Measurements from ENCODE around the gene EXOC3L4. TPM values are rescaled to one million over a fixed set of nuclear protein-coding genes. Genes with fewer than 3 reads are reported as not detected.

Gene EXOC3L4
- total RNA-seq, 2 donors from 2014 or later = 0.27 to 2.0 TPM

DNA sequence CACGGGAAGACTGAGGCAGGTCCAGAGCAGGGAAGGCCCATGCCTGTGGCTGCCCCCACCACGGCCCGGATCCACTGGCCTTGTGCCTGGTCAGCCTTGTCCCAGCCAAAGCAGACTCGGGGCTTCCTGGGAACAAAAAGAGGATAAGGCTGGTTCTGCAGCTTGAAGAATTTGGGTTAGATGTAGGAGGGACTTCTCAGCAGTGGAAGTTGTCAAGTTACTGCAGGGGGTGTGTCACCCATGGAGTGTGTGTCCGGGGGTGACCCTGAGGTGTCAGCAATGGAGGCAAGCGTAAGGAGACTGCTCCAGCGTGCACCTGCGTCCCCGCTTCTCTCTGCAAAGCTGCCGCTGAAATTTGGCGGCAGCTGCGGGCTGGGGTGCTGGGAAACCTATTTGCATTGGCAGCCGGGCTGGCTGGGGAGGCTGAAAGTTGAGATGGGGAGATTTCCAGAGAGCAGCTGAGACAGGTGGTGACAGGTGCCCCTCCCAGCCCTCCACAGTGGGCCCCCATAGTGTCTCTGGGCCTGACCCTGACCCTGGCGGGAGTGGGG lies 16.2 kb downstream of the EXOC3L4 start:
- TF ChIP-seq POLR2AphosphoS5 (IDR thresholded peaks at IDR 0.05) = no peak
- TF ChIP-seq POLR2A (IDR thresholded peaks at IDR 0.05) = no peak
- TF ChIP-seq CTCF (IDR thresholded peaks at IDR 0.05) = no peak
- no peaks in the 10 kb centered on the region for H3K9me3 ChIP-seq
- H3K27me3 ChIP-seq (replicated peaks; ENCODE audit: insufficient read depth) = no peaks in the 10 kb centered on the region
- H3K4me3 ChIP-seq = no peak overlapping the region
- no peaks in the 10 kb centered on the region for H3K36me3 ChIP-seq
- intact Hi-C loops (cut with DNase I) = no loop called here
- WGBS = 34% methylated on average over 14 of the region's 14 CpGs
- H3K4me1 ChIP-seq (replicated peaks) = no peaks in the 10 kb centered on the region
- DNase-seq (ENCODE audit: low spot score) = peak; percentile 38
- no peak overlapping the region for H3K27ac ChIP-seq

DNA sequence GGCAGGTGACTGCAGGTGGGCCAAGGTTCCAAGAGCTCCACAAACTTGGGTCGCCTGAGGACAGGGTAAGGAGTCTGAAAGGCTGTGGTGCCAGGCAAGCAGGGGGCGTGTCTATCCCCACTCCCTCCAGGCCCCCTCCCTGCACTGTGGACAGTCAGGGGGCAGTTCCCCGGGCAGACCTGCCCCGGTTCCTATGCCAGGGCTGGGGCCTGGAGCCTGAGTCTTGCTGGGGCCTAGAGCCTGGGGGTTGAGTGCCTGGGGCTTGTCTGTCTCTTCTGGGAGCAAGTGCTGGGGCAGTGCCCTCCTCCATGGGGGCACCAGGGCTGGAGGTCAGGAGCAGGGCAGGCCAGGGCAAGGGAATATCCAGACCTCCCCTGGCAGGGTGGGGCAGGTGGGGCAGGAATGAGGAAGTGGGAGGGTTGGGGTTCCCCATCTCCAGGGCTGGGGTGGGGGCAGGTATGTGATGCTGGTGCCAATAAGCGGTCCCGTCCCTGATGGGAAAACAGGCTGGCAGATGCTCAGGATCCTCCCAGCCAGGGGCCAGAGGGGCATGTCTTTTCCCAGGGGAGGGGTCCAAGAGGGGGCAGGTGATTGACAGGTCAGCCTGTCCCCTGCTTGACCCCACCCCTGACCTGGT lies 16.8 kb downstream of the EXOC3L4 start:
- Histone ChIP-seq H3K4me1 (replicated peaks) (no peaks in the 10 kb centered on the region), H3K27ac (no peak overlapping the region), H3K36me3 (no peaks in the 10 kb centered on the region), H3K4me3 (no peak overlapping the region), H3K9me3 (no peaks in the 10 kb centered on the region), H3K27me3 (replicated peaks; ENCODE audit: insufficient read depth) (no peaks in the 10 kb centered on the region)
- intact Hi-C loops (cut with DNase I) = no loop called here
- no peak for DNase-seq (ENCODE audit: low spot score)
- TF ChIP-seq POLR2AphosphoS5 (IDR thresholded peaks at IDR 0.05) = no peak
- TF ChIP-seq CTCF (IDR thresholded peaks at IDR 0.05) = no peak
- TF ChIP-seq POLR2A (IDR thresholded peaks at IDR 0.05) = no peak
- 40% methylated on average over 5 of the region's 6 CpGs for WGBS

GRCh38 chr14:103112400-103113243 lies 18.1 kb downstream of the EXOC3L4 start:
- no peak for DNase-seq (ENCODE audit: low spot score)
- Histone ChIP-seq H3K27ac (no peak overlapping the region), H3K27me3 (replicated peaks; ENCODE audit: insufficient read depth) (no peaks in the 10 kb centered on the region), H3K4me3 (no peak overlapping the region), H3K9me3 (no peaks in the 10 kb centered on the region), H3K4me1 (replicated peaks) (no peaks in the 10 kb centered on the region), H3K36me3 (no peaks in the 10 kb centered on the region)
- TF ChIP-seq POLR2AphosphoS5 (IDR thresholded peaks at IDR 0.05) = no peak
- TF ChIP-seq CTCF (IDR thresholded peaks at IDR 0.05) = no peak
- no peak for TF ChIP-seq POLR2A (IDR thresholded peaks at IDR 0.05)
- 63% methylated on average over 11 of the region's 11 CpGs for WGBS
- intact Hi-C loops (cut with DNase I) = no loop called here

DNA sequence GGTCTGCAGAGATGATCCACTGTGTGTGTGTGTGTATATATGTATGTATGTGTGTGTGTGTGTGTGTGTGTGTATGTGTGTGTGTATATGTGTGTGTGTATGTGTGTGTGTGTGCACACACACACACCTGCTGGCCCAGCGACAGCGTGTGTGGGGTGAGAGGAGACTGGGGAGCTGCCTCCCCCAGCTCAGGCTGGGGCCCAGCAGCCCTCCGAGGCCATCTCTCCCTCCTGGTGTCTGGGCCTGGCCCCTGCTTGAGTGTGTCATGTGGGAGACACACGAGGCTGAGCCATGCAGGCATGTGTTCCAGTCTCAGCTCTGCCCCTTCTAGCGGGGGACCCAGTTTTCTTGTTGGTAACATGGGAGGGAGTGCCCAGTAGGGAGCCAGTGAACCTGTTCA lies 18.8 kb downstream of the EXOC3L4 start:
- H3K27ac ChIP-seq = no peak overlapping the region
- no peaks in the 10 kb centered on the region for H3K4me1 ChIP-seq (replicated peaks)
- intact Hi-C loops (cut with DNase I) = no loop called here
- WGBS = 90% methylated on average over 5 of the region's 5 CpGs
- no peak for DNase-seq (ENCODE audit: low spot score)
- no peaks in the 10 kb centered on the region for H3K36me3 ChIP-seq
- no peaks in the 10 kb centered on the region for H3K27me3 ChIP-seq (replicated peaks; ENCODE audit: insufficient read depth)
- no peak overlapping the region for H3K4me3 ChIP-seq
- no peak for TF ChIP-seq POLR2A (IDR thresholded peaks at IDR 0.05)
- no peak for TF ChIP-seq CTCF (IDR thresholded peaks at IDR 0.05)
- no peak for TF ChIP-seq POLR2AphosphoS5 (IDR thresholded peaks at IDR 0.05)
- H3K9me3 ChIP-seq = no peaks in the 10 kb centered on the region

All from prostate gland (tissue), 2 donors.